SK-N-SH (cell line): ENCODE results near the gene AP4S1. TPM values are rescaled to one million over a fixed set of nuclear protein-coding genes. Genes with fewer than 3 reads are reported as not detected.

ENCODE experiments used
- CTCF ChIA-PET: fragments of 300-600, 350-600 bp; formaldehyde crosslinking; extraction: SDS; loops from one replicate; lab custom pipeline; 2021; lab: Yijun Ruan, JAX
- POLR2A ChIA-PET: fragments of 350-600 bp; sonication (Branson Sonifier 250); formaldehyde crosslinking; extraction: SDS; loops from one replicate; lab custom pipeline; 2020; ENCODE audit warnings: antibody characterized with exemption, inconsistent platforms; lab: Yijun Ruan, JAX
- DNase-seq: peaks from one replicate; pipeline ENCODE4 v3.0.0; 2012
- H2AFZ ChIP-seq: fragments of 200-600 bp; sonication (generic); 2 replicates; pipeline ENCODE4 v1.8.1; 2016; ENCODE audit warnings: antibody characterized with exemption, mild to moderate bottlenecking, low read depth
- H3F3A ChIP-seq: fragments of 200-600 bp; sonication (generic); replicated peaks from 2 replicates; pipeline ENCODE3; 2016; ENCODE audit warnings: antibody characterized with exemption, mild to moderate bottlenecking; ENCODE audit not compliant: insufficient read depth
- H3K27ac ChIP-seq, 2 experiments: fragments of 200-500 bp in 1 of 2; fragments of 200-600 bp in 1 of 2; sonication (Bioruptor generic) in 1 of 2; sonication (generic), shearing (Covaris generic) in 1 of 2; 2 replicates each; pipeline versions ENCODE4 v1.5.1 to v1.6.1; 2014 to 2016; ENCODE audit warnings: low read depth in 2 of 2, inconsistent platforms in 1 of 2, low read length in 1 of 2, mild to moderate bottlenecking in 1 of 2, mixed read lengths in 1 of 2
- H3K27me3 ChIP-seq: fragments of 200-600 bp; sonication (generic), shearing (Covaris generic); 2 replicates; pipeline ENCODE4 v1.6.1; 2016; ENCODE audit warnings: mixed run types; ENCODE audit not compliant: insufficient read depth
- H3K36me3 ChIP-seq, 2 experiments: fragments of 200-500 bp in 1 of 2; fragments of 200-600 bp in 1 of 2; sonication (Bioruptor generic) in 1 of 2; sonication (generic) in 1 of 2; replicated peaks in 1 of 2; 2 replicates each; pipeline versions ENCODE3 to v1.5.1; 2014 to 2016; ENCODE audit warnings: low read length in 1 of 2, mild to moderate bottlenecking in 1 of 2; ENCODE audit not compliant: insufficient read depth in 2 of 2, control insufficient read depth in 1 of 2
- H3K4me1 ChIP-seq, 2 experiments: fragments of 200-500 bp in 1 of 2; fragments of 200-600 bp in 1 of 2; sonication (Bioruptor generic) in 1 of 2; sonication (generic), shearing (Covaris generic) in 1 of 2; 2 replicates each; pipeline versions ENCODE4 v1.5.1 to v1.6.1; 2014 to 2016; ENCODE audit warnings: low read depth in 1 of 2, low read length in 1 of 2, mixed run types in 1 of 2; ENCODE audit not compliant: insufficient read depth in 2 of 2, control insufficient read depth in 1 of 2
- H3K4me2 ChIP-seq: fragments of 200-600 bp; sonication (generic), shearing (Covaris generic); 2 replicates; pipeline ENCODE4 v1.6.1; 2017; ENCODE audit warnings: mixed run types
- H3K4me3 ChIP-seq, 2 experiments: fragments of 200-500 bp in 1 of 2; fragments of 200-600 bp in 1 of 2; sonication (Bioruptor generic) in 1 of 2; sonication (generic), shearing (Covaris generic) in 1 of 2; 2 replicates each; pipeline versions ENCODE4 v1.5.1 to v1.8.1; 2014 to 2016; ENCODE audit warnings: low read depth in 2 of 2, inconsistent platforms in 1 of 2, low read length in 1 of 2, mild to moderate bottlenecking in 1 of 2, mixed read lengths in 1 of 2, moderate library complexity in 1 of 2
- H3K79me2 ChIP-seq: fragments of 200-600 bp; sonication (generic); 2 replicates; pipeline ENCODE4 v1.8.1; 2017; ENCODE audit warnings: mild to moderate bottlenecking; ENCODE audit not compliant: insufficient read depth
- H3K9ac ChIP-seq: fragments of 200-600 bp; sonication (generic); 2 replicates; pipeline ENCODE4 v1.6.1; 2017; ENCODE audit warnings: mixed run types
- H3K9me2 ChIP-seq: fragments of 200-600 bp; sonication (generic); 2 replicates; pipeline ENCODE4 v1.6.1; 2017; ENCODE audit warnings: mixed run types
- H3K9me3 ChIP-seq: fragments of 200-600 bp; sonication (generic); 2 replicates; pipeline ENCODE4 v1.6.1; 2017; ENCODE audit warnings: mixed run types, mild to moderate bottlenecking, moderate library complexity
- H4K20me1 ChIP-seq: fragments of 200-600 bp; sonication (generic); 2 replicates; pipeline ENCODE4 v1.6.1; 2017; ENCODE audit warnings: mild to moderate bottlenecking, mixed run types; ENCODE audit not compliant: insufficient read depth
- CHD2 ChIP-seq: fragments of 150-350 bp; IDR thresholded peaks from 2 replicates; pipeline ENCODE4 v1.6.1; 2018; ENCODE audit warnings: low read length; ENCODE audit not compliant: partially characterized antibody
- ELF1 ChIP-seq: IDR thresholded peaks from 2 replicates; pipeline ENCODE4 v1.4.0; 2012
- FOXJ3 ChIP-seq: sonication (generic); formaldehyde crosslinking; IDR thresholded peaks from 2 replicates; pipeline ENCODE4 v1.5.1; 2020; ENCODE audit warnings: mild to moderate bottlenecking, missing genetic modification reagents
- FOXM1 ChIP-seq: IDR thresholded peaks from 2 replicates; pipeline ENCODE4 v1.4.0; 2012; ENCODE audit warnings: low read depth, mild to moderate bottlenecking
- GATA2 ChIP-seq: sonication (generic); formaldehyde crosslinking; IDR thresholded peaks from 2 replicates; pipeline ENCODE4 v1.5.0; 2020; ENCODE audit warnings: mild to moderate bottlenecking, missing genetic modification reagents
- JUND ChIP-seq: IDR thresholded peaks from 2 replicates; pipeline ENCODE4 v1.4.0; 2012
- MAX ChIP-seq: IDR thresholded peaks from 2 replicates; pipeline ENCODE4 v1.4.0; 2012; ENCODE audit warnings: low read depth
- MEF2A ChIP-seq: IDR thresholded peaks from 2 replicates; pipeline ENCODE4 v1.4.0; 2012; ENCODE audit warnings: low read depth, borderline replicate concordance
- MXI1 ChIP-seq: IDR thresholded peaks from 2 replicates; pipeline ENCODE4 v1.6.1; 2012; ENCODE audit warnings: mild to moderate bottlenecking, low read depth, low read length, improper control_type of control experiment
- NFIC ChIP-seq: IDR thresholded peaks from 2 replicates; pipeline ENCODE4 v1.4.0; 2012; ENCODE audit warnings: borderline replicate concordance
- NRF1 ChIP-seq: IDR thresholded peaks from 2 replicates; pipeline ENCODE4 v1.6.1; 2012; ENCODE audit warnings: low read depth, mild to moderate bottlenecking, low read length
- POLR2AphosphoS5 ChIP-seq: IDR thresholded peaks from 2 replicates; pipeline ENCODE4 v1.6.1; 2012; ENCODE audit warnings: low read depth, low read length
- RCOR1 ChIP-seq: fragments of 150-350 bp; IDR thresholded peaks from 2 replicates; pipeline ENCODE4 v1.6.1; 2017; ENCODE audit warnings: antibody characterized with exemption, low read length
- SIN3A ChIP-seq: IDR thresholded peaks from 2 replicates; pipeline ENCODE4 v1.6.1; 2012; ENCODE audit warnings: low read depth, mild to moderate bottlenecking, low read length, moderate library complexity, borderline replicate concordance
- SMC3 ChIP-seq: IDR thresholded peaks from 2 replicates; pipeline ENCODE4 v1.6.1; 2012; ENCODE audit warnings: low read depth, low read length, improper control_type of control experiment
- TAF1 ChIP-seq: IDR thresholded peaks from 2 replicates; pipeline ENCODE4 v1.6.1; 2012; ENCODE audit warnings: low read depth, mild to moderate bottlenecking, low read length, moderate library complexity, borderline replicate concordance
- TEAD4 ChIP-seq: IDR thresholded peaks from 2 replicates; pipeline ENCODE4 v1.4.0; 2012; ENCODE audit warnings: mild to moderate bottlenecking, borderline replicate concordance; ENCODE audit not compliant: insufficient read depth
- USF1 ChIP-seq: IDR thresholded peaks from 2 replicates; pipeline ENCODE4 v1.4.0; 2012; ENCODE audit warnings: low read depth, borderline replicate concordance
- YY1 ChIP-seq: IDR thresholded peaks from 2 replicates; pipeline ENCODE4 v1.4.0; 2012; ENCODE audit warnings: low read depth, mild to moderate bottlenecking
- WGBS: methylation state at CpG from one replicate; pipeline ENCODE4 v1.1.6; 2017; ENCODE audit warnings: low lambda C conversion rate; 5-methylcytosine and 5-hydroxymethylcytosine counted together
- polyA plus RNA-seq, 3 experiments: library from polyadenylated mRNA; depleted of rRNA; stranded (reverse); fragments of >200 nt; gene quantifications; 2 replicates each; pipeline ENCODE4 v1.2.3, GENCODE V29; 2012
- TF ChIP-seq, protein P1 (sequence below): fragments of 200-600 bp; sonication (generic); IDR thresholded peaks from 2 replicates; pipeline ENCODE4 v1.6.1; 2017; ENCODE audit warnings: antibody characterized with exemption, mild to moderate bottlenecking, moderate library complexity

AP4S1 gene, protein sequence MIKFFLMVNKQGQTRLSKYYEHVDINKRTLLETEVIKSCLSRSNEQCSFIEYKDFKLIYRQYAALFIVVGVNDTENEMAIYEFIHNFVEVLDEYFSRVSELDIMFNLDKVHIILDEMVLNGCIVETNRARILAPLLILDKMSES
- polyA plus RNA-seq (2012; rRNA removed), result 1.7 and 3.4 TPM in 2 replicates
- 4.0 and 4.8 TPM in 2 replicates for polyA plus RNA-seq (2012; cell fraction: cytosol; rRNA removed)
- 3.7 and 4.9 TPM in 2 replicates for polyA plus RNA-seq (2012; cell fraction: nucleus; rRNA removed)

DNA sequence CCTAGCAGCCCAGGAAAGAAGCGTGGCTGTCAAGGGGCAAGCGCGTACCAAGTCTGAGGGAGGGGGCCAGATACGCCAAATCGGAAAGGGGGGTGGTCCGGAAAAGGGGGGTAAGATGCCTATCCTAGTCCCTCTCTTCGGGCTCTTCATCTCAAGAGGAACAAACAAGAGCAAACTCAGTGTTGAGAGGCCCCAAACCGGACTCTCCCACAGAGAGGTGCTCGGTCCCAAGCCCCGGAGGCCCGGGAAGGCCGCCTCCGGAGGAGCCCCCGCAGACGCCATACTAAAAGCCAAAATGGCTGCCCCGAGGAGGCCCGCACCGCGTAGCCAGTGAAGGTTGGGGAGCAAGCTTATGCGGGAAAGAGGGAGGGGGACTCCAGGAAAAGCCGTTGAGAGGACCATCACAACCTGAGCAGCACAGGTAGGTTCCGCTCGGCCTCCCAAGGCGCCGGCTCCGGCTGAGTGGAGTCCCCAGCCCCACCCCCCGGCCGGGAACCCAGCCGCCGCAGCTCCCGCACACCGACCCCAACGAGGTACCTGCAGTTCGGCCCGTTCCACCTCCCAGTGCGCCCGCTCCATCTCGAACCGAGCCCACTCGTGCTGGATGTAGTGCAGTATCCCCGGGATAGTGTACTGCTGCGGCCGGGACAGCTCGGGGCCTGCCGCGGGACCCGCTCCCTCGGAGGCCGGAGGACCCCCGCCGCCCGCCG is at the start of gene AP4S1:
AP4S1 (plus strand) TSS at position 283 of the 710 bp plus-strand sequence. CDS start 40,548 bp downstream, outside the sequence.
- peak; percentile 65 for DNase-seq
- Histone ChIP-seq H3K27ac (peak within 1 kb of the TSS; percentile 94 to 98), H2AFZ (peak within 1 kb of the TSS; percentile 89; the same call in 1 of the 2 replicates), H3K27me3 (no peaks in the 10 kb centered on the region), H3K4me2 (peak within 1 kb of the TSS; percentile 88), H3F3A (peaks cover 14% of the 10 kb centered on the region), H4K20me1 (peaks cover 44% of the 10 kb centered on the region), H3K4me1 (peaks cover 9 to 13% of the 10 kb centered on the region in 2 experiments; a peak in 3 of 4 replicates), H3K9me2 (no peaks in the 10 kb centered on the region), H3K4me3 (peak within 1 kb of the TSS; percentile 73 to 96), H3K79me2 (peaks cover 68% of the 10 kb centered on the region), H3K36me3 (peaks cover 12 to 15% of the 10 kb centered on the region in 2 experiments), H3K9ac (peak within 1 kb of the TSS; percentile 99), H3K9me3 (no peaks in the 10 kb centered on the region)
- POLR2A ChIA-PET, result interaction anchor here (1.2 to 1.6 kb wide), 2 partner anchors 9 to 183 kb away, joined by 3 to 12 read pairs; partner anchors contain the start of gene HECTD1
- CTCF ChIA-PET, result interaction anchor here (0.6 to 1.5 kb wide), 3 partner anchors 46 to 417 kb away, joined by 3 to 4 read pairs (median 3); no protein-coding TSS in a partner anchor
- under 1% methylated on average over 12 of the region's 53 CpGs for WGBS
- TF ChIP-seq TAF1, result peak; percentile 84
- peak; percentile 33; the same call in 1 of the 2 replicates for TF ChIP-seq MAX
- TF ChIP-seq NRF1, result no peak
- 0 out of 2 replicates have a peak, but pooled peaks have one; percentile 3 for TF ChIP-seq JUND
- TF ChIP-seq SIN3A, result 0 out of 2 replicates have a peak, but pooled peaks have one; percentile 54
- TF ChIP-seq MXI1, result peak; percentile 94
- peak; percentile 95 for TF ChIP-seq YY1
- no peak for TF ChIP-seq USF1

DNA sequence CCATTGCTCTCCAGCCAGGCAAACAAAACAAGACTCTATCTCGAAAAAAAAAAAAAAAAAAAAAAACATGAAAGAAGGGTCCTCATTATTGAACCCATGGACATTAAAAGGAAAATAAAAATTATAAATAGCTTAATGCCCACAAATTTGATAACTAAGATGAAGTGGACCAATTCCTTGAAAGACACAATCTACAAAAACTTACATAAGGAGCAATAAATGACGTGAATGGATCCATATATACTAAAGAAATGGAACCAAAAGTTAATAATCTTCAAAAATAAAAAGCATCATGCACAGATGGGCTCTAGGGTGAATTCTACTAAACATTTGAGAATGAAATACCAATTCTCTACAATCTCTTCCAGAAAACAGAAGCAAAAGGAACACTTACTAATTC is 47.7 kb upstream of the AP4S1 start:
- Histone ChIP-seq H3K79me2 (peaks cover 100% of the 10 kb centered on the region), H3K9ac (no peak overlapping the region), H3F3A (peaks cover 18% of the 10 kb centered on the region), H3K36me3 (peaks cover 0 to 2% of the 10 kb centered on the region in 2 experiments), H3K4me1 (no peaks in the 10 kb centered on the region; a peak in 1 of 4 replicates), H3K9me2 (no peaks in the 10 kb centered on the region), H2AFZ (no peak overlapping the region)
- DNase-seq, result no peak
- POLR2A ChIA-PET, result no interaction called here
- TF ChIP-seq TEAD4 (no peak), RCOR1 (no peak), NFIC (no peak), ELF1 (no peak), MEF2A (no peak), POLR2AphosphoS5 (no peak), GATA2 (CRISPR knock-in tag) (no peak), YY1 (no peak), FOXM1 (no peak), SMC3 (no peak), MXI1 (no peak), SIN3A (no peak), FOXJ3 (no peak), CHD2 (no peak)
- TF ChIP-seq, protein P1, sequence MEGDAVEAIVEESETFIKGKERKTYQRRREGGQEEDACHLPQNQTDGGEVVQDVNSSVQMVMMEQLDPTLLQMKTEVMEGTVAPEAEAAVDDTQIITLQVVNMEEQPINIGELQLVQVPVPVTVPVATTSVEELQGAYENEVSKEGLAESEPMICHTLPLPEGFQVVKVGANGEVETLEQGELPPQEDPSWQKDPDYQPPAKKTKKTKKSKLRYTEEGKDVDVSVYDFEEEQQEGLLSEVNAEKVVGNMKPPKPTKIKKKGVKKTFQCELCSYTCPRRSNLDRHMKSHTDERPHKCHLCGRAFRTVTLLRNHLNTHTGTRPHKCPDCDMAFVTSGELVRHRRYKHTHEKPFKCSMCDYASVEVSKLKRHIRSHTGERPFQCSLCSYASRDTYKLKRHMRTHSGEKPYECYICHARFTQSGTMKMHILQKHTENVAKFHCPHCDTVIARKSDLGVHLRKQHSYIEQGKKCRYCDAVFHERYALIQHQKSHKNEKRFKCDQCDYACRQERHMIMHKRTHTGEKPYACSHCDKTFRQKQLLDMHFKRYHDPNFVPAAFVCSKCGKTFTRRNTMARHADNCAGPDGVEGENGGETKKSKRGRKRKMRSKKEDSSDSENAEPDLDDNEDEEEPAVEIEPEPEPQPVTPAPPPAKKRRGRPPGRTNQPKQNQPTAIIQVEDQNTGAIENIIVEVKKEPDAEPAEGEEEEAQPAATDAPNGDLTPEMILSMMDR, result no peak
- TF ChIP-seq, all 33 proteins: peak for 0
- CTCF ChIA-PET, result interaction anchor here (0.8 to 5.1 kb wide), 3 partner anchors 13 to 105 kb away, joined by 3 to 24 read pairs (median 3); no protein-coding TSS in a partner anchor
- H3K27ac ChIP-seq, result no peak overlapping the region
- H3K9me3 ChIP-seq, result no peaks in the 10 kb centered on the region
- H3K4me2 ChIP-seq, result no peak overlapping the region
- H3K4me3 ChIP-seq, result no peak overlapping the region
- peaks cover 91% of the 10 kb centered on the region for H4K20me1 ChIP-seq
- 76% methylated on average over 2 of the region's 2 CpGs for WGBS
- H3K27me3 ChIP-seq, result no peaks in the 10 kb centered on the region
